Measurements from ENCODE around the gene DPP6.

DNA sequence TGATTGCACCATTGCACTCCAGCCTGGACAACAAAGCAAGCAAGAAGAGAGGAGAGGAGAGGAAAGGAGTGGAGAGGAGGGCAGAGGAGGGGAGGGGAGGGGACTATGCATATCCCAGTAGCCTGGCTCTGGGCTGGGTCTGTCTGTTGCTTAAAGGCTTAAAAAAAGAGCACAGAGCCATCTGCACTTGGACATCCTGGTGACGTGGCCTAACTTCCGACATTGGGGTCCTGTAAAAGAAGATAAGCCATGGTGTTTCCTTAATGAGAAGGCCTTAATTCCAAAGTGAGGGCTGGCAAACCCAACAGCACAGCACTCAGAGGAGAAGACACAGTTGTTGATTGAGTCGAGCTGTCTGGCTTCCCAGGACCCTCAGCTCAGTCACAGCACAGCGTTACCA is 598.1 kb downstream of the DPP6 start:
- TF ChIP-seq, protein P1, sequence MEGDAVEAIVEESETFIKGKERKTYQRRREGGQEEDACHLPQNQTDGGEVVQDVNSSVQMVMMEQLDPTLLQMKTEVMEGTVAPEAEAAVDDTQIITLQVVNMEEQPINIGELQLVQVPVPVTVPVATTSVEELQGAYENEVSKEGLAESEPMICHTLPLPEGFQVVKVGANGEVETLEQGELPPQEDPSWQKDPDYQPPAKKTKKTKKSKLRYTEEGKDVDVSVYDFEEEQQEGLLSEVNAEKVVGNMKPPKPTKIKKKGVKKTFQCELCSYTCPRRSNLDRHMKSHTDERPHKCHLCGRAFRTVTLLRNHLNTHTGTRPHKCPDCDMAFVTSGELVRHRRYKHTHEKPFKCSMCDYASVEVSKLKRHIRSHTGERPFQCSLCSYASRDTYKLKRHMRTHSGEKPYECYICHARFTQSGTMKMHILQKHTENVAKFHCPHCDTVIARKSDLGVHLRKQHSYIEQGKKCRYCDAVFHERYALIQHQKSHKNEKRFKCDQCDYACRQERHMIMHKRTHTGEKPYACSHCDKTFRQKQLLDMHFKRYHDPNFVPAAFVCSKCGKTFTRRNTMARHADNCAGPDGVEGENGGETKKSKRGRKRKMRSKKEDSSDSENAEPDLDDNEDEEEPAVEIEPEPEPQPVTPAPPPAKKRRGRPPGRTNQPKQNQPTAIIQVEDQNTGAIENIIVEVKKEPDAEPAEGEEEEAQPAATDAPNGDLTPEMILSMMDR (conservative IDR thresholded peaks at IDR 0.05; ENCODE audit: low read depth, low read length) = no peak
- no peak for TF ChIP-seq EZH2 (IDR thresholded peaks at IDR 0.05; ENCODE audit: borderline replicate concordance, low read depth, low read length, poor library complexity, severe bottlenecking)

All from A673 (cell line).